ENCODE measurements around the gene C16orf95.
A peak's percentile ranks its signal among the peaks of the same experiment; 100 is the strongest.

The C16orf95 gene

DNA sequence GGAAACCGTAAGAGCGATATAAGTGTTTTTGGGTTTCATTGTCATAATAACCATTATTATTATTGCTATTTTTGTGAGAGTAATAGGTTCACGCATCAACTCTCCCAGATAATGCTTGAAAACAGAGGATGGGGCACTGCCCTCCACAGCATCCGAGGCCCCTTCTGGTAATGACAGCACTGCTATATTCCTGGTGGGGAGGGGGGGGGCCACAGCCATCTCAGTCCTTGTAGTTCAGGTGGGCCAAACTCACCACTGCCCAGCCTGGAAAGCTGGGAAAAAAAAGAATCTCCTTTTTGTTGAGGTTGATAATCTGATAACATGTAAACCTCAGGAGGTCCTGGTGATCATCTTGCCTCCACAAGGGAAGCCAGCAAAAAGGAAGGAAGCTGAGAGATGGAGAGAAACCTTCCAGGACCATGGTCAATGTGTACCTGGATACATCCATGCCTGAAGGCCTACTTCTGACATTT, 706 bp downstream of the C16orf95 start:
- DNase-seq (ENCODE audit: low spot score) = no peak

DNA sequence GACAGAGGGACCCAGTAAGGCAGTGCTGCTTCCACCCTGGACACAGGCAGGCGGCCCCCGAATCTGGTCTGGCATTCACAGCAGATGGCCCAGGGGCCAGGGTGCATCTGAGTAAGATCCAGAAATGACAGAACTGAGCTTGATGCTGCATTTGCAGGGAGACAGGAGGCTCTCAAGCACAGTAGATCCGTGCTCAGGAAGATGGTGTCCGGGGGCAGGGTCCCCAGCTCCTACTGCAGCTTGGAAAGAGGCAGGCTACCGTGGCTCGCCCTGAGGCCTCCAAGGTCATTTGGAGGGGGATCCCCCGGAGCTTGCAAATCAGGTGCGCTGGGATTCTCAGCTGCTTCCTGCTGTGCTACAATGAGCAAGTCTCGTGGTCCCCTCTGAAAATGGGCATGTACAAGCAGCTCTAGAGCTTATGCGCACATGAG, 2.2 kb downstream of the C16orf95 start:
- no peak for DNase-seq (ENCODE audit: low spot score)

DNA sequence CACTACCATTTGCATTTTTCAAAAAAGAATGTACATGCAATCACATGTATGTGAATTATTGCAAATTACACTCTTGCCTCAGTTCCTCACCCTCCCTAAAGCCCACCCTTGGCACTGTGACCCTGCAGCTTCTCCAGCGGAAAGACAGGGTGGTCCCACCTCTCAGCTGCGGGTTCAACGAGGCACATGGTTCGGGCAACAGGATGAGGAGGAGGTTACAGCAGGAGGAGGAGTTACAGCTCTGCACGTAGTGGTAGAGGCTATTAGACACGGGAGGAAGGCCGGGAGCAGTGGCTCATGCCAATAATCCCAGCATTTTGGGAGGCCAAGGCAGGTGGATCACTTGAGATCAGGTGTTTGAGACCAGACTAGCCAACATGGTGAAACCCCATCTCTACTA, 5.2 kb downstream of the C16orf95 start:
- no peak for DNase-seq (ENCODE audit: low spot score)

DNA sequence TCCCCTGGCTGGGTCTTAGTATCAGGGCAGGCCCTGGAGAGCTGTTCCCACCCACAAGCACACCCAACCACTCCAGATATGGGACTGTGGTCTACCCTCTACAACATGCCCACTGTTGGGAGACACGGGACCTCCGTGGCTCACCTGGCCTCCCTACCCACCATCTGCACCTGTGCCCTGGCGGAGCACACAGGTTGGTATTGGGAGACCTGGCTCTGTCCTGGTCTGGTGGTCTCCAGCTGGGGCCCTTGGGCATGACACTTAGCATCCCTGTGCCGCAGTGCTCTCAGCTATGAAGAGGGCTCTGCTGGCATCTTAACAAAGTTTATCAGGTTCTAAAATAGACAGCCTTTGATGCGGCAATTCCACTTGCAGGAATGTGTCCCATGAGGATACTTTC, 5.8 kb downstream of the C16orf95 start:
- no peak for DNase-seq (ENCODE audit: low spot score)

DNA sequence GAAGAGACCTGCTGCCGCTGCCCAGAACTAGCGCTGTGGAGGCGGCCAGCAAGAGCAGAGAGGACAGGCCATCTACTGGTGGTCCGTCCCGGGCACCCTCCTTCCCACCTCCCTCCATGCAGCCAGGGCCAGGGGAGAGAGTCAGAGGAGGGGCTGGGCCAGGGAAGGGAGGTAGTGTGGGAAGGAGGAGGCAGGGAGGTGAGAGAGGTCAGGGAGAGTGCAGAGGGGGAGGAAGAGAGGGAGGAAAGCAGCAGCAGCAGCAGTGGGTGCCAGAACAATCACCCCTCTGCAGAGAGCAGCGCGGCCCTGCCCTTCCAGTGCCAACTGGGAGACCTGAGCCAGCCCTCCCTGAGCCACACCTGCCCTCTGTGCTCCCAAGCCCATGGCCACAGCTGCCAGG, 6.6 kb downstream of the C16orf95 start:
- no peak for DNase-seq (ENCODE audit: low spot score)

DNA sequence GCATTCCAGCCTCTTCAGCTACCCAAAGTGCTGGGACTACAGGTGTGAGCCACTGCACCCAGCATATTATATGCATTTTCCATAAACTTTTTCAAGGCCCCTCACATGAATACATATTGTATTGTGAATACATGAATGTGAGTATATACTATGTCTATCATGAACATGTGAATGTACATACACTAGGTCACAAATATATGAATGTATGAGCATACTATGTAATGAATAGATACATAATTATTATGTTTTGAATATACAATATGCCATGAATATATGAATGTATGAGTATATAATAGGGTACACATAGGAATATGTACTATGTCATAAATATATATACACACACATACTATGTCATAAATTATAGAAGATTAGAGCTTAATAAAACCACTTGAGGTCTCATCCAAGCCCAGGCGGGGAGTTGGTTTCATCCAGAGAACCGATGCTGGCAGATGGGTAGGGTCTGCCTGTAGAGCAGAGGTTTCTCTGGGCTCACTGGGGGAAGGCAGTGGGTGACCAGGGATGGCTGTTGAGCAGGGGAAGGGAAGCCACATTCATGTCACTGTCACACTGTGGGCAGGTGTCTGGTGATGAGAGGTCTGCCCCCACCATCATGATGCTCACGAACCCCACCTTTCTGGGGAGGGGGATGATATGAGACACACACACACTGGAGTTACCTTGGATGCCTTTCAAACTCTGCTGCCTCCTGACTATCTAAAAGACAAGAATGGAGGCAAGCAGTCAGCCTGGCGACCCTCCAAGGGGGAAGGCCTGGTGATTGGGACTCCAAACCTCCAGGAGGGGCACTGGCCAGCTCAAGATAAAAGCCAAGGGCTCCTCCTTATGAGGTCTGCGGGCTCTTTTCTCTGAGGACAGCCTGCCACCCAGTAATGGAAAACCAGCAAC, 7.3 kb downstream of the C16orf95 start:
- DNase-seq (ENCODE audit: low spot score) = no peak

DNA sequence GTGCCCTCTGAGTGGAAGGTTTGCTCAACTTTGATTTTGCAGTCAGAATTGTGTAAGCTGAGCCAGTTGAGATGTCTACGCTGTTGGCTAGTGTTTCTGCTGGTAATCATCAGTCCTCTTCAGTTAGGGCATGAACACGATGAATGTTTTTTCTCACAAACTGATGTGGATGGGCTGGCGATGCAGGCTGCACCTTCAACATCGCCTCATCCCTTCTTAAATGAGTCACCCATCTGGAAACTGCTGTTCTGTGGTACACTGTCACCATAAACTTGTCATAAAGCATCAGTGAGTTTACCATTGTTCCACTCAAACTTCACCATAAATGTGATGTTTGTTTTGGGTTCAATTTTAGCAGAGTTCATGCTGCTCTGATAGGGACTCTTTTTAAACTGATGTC, 8.4 kb downstream of the C16orf95 start:
- DNase-seq (ENCODE audit: low spot score) = no peak

DNA sequence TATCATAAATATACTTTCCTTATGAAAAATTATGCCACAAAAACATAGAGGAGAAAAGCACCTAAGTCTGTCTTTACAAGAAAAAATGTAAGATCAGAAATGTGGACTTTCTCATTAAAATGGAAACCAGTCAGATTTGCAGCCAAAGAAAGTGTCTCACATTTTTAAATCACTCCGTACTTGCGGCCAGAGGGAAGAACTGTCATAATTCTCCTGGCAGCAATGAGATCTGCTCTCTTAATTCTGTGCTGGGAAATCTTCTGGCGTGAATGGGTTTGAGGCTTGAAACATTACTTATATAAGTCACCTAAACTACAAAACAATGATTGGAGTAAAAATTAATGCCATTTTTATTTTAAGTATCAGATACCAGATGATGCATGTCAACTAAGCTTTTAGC, 10.7 kb downstream of the C16orf95 start:
- DNase-seq (ENCODE audit: low spot score) = no peak

DNA sequence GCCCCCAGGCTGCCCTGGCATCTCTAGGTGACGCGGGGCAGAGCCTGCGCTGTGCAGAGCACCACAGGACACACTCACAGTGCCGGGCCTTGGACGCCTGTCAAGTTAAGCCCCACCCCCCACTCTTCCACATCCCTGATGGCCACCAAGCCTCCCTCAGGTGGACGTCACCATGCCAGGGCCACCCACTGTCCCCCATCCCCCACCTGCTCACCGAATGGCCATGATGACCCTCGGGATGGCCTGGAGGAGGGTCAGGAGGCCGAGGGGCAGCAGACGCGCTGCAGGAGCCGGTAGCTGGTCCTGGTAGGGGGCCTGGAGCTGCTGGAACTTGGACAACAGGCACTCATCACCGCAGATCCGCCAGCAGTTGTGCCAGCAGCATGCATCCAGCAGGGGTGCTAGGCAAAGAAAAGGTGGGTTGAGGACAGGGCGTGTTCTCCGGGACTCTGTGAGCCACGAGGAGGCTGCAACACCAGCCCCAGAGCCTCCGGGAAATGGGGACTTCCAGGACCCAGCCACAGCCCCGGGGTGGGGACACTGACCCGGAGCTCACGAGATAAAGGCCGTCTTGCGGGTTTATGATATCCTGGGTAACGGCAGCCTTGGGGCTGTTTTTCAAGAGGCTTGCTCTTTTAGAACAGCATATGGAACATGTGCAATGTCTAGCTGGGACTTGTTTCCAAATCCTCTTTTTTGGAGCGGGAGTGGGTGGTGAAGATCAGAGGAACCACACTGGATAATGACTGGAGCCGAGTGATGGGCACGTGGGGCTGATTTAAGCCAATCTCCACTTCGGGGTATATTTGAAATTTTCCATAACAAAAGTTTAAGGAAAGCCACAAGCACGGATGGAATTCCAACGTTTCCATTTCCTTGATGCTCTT, 11.4 kb downstream of the C16orf95 start:
- peak; percentile 82 for DNase-seq (ENCODE audit: low spot score)

DNA sequence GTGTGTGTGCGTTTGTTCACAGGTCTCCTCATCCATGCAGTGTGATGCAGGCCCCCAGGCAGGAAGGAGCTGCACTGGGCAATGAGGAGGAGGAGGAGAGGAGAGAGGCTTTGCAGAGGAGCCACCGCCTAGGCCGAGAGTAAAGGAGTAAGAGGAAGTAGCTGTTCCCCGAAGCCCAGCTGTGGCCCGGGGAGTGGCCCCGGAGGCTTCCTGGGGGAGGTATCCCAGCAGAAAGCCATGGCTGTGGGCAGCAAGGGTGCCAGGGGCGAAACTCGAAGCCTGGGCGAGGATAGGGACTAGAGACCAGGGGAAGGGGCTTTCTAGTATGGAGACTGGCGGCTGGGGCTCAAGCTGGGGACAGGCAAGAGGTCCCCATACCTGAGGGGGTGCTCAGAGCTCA, 12.2 kb downstream of the C16orf95 start:
- DNase-seq (ENCODE audit: low spot score) = no peak

DNA sequence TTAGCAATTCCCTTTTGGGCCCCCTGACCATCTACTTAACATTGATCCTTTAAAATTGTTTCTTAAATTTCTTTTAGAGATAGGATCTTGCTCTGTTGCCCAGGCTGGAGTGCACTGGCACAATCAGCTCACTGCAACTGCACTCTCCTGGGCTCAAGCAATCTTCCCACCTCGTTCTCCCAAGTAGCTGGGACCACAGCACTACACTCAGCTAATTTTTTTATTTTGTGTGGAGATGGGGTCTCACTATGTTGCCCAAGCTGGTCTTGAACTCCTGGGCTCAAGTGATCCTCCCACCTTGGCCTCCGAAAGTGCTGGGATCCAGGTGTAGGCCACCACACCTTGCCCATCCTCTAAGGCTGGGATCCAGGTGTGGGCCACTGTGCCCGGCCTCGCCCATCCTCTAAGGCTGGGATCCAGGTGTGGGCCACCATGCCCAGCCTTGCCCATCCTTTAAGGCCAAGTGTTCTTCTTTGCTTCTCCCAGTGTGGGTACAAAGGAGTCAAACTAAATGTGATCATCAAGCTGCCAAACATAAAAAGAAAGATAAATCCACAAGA, 13.2 kb downstream of the C16orf95 start:
- DNase-seq (ENCODE audit: low spot score) = no peak

DNA sequence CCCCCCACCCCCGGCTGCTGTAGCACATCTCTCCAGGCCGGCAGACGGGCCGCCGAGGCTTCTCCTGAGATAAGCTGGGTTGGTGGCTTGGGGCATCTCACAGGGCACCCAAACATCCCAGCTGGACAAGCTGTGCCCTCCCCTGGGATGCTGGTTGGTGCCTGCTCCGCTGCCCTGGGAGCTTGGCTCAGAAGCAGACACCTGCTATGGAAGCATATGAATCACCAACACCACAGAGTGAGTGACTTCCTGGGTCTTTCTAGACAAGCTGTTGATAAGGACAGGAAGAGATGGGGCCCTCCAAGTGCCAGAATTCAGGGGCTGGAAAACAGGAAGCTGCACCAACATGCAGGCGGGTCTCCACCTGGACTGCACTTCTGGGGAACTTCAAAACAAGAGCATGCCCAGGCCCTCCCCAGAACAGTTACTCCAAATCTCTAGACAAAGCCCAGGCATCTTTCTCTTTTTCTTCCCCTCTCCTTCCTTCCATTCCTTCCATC, 13.7 kb downstream of the C16orf95 start:
- no peak for DNase-seq (ENCODE audit: low spot score)

DNA sequence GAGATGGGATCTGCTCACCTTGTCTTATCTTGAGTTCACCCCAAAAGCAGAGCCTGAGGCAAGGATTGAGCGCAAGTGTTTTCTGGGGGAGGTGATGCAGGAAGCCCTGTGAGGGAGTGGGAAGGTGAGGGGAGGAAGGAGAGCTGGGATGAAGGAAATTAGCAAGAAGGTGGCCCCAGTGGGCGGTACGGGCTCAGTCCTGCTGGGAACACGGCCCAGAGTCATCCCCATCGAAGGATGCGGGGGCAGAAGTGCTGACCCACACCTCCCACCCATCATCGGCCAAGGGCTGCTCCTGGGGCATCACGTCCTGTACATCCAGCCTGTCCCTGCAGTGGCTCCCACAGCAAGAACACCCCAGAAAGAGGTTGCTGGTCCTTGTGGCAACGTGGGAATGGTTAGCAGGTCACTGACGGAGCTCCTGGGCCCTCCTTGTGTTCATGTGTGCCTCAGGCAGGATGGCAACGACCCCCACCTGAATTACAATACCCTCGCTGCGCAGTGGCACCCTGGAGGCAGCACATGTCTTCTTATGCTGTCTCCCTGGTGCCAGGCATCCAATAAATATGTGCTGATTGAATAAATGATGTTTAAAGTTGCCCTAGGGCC, 18.2 kb downstream of the C16orf95 start:
- no peak for DNase-seq (ENCODE audit: low spot score)

DNA sequence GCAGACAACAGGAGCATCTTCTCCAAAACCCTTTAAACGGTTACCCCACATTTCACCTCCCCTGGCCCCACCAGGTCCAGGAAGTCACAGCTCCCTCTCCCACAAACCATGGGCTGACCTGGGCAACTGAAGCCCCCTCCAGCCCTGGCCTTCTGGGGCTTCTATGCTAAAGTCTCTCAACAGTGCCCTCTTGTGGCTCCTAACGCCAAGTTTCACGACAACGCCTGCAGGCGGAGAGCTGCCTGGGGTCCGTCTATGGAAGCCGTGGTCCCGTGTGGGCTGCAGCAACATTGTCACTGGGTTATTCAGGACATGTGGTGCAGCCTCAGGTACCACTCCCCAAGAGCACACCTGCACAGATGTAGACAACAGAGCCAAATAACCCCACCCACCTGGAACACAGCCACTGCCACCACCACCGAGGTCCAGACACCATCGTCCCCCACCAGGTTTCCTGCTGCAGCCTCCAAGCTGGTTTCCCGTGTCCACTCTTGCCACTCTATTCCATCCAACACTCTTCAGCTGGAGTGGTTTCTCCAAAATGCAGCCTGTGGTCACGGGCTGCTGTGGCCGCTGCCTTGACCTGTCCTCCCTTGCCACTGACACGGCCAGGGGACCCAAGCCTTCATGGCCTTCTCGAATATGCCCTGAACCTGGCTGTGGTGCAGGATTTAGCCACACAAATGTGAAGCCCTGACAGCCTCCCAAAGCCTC, 19.1 kb downstream of the C16orf95 start:
- DNase-seq (ENCODE audit: low spot score) = peak; percentile 72

DNA sequence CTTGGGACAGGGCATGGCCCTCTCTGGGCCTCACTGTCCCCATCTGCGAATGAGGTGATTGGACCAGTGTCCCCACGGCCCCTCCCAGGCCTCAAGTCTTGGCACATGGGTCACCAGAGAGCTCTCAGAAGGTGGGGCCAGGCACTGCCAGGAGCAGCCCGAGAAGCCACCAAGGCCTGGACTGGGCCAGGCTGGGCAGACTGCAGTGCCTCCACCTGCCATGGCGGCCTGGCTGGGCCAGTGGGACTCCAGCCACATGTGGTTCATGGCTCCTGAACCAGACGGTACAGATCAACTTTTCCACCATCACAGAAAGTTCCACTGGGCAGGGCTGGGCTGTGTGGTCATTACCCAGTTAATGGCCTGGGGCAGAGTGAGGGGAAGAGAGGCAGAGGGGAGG, 19.8 kb downstream of the C16orf95 start:
- no peak for DNase-seq (ENCODE audit: low spot score)

DNA sequence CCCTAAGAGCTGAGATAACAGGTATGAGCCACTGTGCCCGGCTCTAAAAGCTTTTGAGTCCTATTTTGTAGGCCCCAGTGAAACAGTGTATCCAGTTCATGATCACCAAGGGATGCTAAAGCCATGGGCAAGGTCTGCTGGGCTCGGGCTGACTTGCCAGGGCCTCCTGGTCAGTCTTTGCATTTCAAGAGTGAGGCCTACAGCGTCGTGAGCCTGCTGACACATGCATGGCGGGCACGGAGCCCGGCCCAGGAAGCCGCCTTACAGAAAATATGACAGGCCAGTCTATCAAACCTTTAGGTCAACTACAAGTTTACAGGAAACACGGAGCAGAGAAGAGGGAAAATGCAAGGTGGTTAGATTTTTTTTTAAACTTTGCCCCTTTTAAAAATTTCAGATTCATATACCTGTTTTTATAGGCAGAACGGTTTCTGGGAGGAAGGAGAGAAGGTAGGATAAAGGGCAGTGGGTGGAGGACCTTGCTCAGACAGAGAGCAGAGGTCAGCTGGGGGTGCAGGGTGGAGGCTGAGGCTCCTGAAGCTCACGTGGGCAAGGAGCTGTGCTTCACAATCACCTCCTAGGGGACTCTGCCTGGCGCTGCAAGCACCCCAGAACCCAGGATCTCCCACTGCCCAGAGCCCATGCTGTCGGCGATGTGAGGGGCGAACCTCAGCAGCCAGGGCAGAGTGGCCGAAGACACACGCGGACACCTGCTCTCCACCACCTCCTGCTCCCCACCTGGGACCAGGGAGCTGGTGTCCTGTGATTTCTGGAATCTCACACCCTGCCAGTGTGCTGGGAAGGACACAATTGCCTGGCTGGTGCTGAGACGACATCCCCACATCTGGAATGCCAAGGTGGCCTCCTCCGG, 21.3 kb downstream of the C16orf95 start:
- DNase-seq (ENCODE audit: low spot score) = no peak

DNA sequence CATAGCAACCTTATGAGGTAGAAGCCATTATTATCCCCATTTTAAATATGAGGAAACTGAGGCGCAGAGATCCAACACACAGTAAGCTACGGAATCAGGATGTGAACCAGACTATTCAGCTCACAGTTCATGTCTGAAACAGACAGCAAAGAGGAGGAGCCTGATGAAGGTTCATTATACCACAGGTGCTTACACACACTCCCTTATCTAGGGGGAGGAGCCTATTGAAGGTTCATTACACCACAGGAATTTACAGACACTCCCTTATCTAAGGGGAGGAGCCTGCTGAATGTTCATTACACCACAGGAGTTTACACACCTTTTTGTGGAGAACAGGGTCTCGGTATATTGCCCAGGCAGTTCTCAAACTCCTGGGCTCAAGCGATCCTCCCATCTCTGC, 21.9 kb downstream of the C16orf95 start:
- no peak for DNase-seq (ENCODE audit: low spot score)

DNA sequence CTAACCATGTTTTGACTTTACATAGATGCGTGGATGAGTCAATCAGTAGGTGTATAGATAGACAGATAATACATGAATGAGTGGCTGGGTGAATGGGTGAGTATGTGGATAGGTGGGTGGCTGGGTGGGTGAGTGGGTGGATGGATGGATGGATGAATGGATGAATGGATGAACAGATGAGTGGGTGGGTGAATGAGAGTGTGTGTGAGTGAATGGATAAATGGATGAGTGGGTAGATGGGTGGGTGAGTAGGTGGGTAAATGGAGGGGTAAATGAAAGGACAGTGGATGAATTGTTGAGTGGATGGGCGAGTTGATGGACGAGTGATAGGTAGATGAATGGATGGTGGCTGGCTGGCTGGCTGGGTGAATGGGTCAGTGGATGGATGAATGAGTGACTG, 23.2 kb downstream of the C16orf95 start:
- no peak for DNase-seq (ENCODE audit: low spot score)

DNA sequence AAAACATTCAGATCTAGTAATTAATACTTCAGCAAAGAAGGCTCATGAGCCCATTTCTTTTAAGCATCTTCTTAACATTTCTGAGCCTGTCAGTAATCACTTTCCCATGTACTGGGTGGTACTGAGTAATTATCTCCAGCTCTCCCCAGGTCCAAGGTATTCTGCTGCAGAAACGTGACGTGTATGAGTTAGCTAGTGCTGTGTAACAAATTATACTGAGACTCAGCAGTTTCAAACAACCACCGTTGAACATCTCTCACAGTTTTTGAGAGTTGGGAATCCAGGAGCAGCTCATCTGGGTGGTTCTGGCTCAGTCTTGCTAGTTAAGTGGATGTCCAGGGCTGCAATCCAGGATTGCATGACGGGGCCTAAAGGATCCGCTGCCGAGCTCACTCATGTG, 25.2 kb downstream of the C16orf95 start:
- no peak for DNase-seq (ENCODE audit: low spot score)

DNA sequence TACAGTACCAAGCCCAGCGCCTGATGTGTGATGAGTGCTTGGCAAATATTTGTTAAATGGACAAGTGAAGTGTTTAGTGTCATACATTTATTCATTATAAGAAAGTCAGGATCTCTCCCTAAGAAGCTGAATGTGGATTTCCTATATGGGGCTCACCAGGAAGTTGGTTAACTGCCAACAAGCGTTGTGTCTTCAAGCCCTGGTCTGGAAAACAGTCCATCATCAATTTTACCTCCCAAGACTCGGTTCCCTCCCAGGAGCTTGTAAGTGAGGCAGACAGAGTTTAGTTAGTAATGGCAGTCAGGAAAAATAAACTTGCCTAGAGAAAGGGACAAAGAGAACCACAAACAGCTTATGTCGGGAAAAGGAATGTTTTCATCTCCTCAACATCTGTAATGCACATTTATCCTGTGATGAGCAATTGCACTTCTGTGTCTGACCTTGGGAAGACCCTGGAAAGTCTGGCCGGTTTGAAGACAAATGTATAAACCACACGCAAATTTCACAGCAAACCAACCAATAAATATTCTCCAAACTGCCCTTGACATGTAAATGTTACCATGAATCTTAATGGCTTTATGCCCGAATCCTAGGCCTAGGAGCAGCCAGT, 28.3 kb downstream of the C16orf95 start:
- DNase-seq (ENCODE audit: low spot score) = peak; percentile 64
